ENCODE measurements around the gene MAFB. TPM values are rescaled to one million over a fixed set of nuclear protein-coding genes. Genes with fewer than 3 reads are reported as not detected.

The MAFB gene
- total and polyA plus RNA-seq, 7 donors, result 4.7 to 63.2 (median 11.0) TPM

GRCh38 chr20:40639676-40640355, 49.2 kb downstream of the MAFB start:
- Histone ChIP-seq H3K27me3 (ENCODE audit: insufficient read depth in 3 of 3, low read length in 2 of 3) (no peaks in the 10 kb centered on the region), H3K36me3 (ENCODE audit: insufficient read depth in 1 of 2, low read depth in 1 of 2) (no peaks in the 10 kb centered on the region), H3K4me1 (no peaks in the 10 kb centered on the region), H3K9me3 (no peaks in the 10 kb centered on the region), H3K4me3 (no peak overlapping the region), H3K27ac (no peak overlapping the region)
- DNase-seq (no peak), ATAC-seq (no peak)
- 76 to 88% (median 81%) methylated on average over 2 of the region's 2 CpGs for WGBS, 3 donors
- no peak for TF ChIP-seq CTCF (IDR thresholded peaks at IDR 0.05)
- intact Hi-C loops (cut with DNase I), result no loop called here

- no peak for TF ChIP-seq CTCF (IDR thresholded peaks at IDR 0.05)
- H3K27ac ChIP-seq, result no peak overlapping the region
- ATAC-seq (no peak), DNase-seq (no peak)
- no peak overlapping the region for H3K4me3 ChIP-seq
- intact Hi-C loops (cut with DNase I), result no loop called here
- H3K4me1 ChIP-seq, result no peaks in the 10 kb centered on the region
- H3K36me3 ChIP-seq (ENCODE audit: insufficient read depth in 1 of 2, low read depth in 1 of 2), result no peaks in the 10 kb centered on the region
- no peaks in the 10 kb centered on the region for H3K27me3 ChIP-seq (ENCODE audit: insufficient read depth in 3 of 3, low read length in 2 of 3)
- no peaks in the 10 kb centered on the region for H3K9me3 ChIP-seq
- 54 to 86% (median 74%) methylated on average over 1 of the region's 1 CpG for WGBS, 3 donors
Observed at GRCh38 chr20:40639132-40639531, 49.9 kb downstream of the MAFB start.

- Histone ChIP-seq H3K9me3 (no peaks in the 10 kb centered on the region), H3K36me3 (ENCODE audit: insufficient read depth in 1 of 2, low read depth in 1 of 2) (no peaks in the 10 kb centered on the region), H3K4me1 (no peaks in the 10 kb centered on the region), H3K4me3 (no peak overlapping the region), H3K27ac (no peak overlapping the region), H3K27me3 (ENCODE audit: insufficient read depth in 3 of 3, low read length in 2 of 3) (no peaks in the 10 kb centered on the region)
- 41 to 58% (median 47%) methylated on average over 2 of the region's 2 CpGs for WGBS, 3 donors
- DNase-seq (no peak), ATAC-seq (peak in 3 of 4 donors; percentile 45 to 66 (median 47))
- intact Hi-C loops (cut with DNase I), result no loop called here
- no peak for TF ChIP-seq CTCF (IDR thresholded peaks at IDR 0.05)
Observed at GRCh38 chr20:40638414-40638813, 50.6 kb downstream of the MAFB start.

GRCh38 chr20:40637176-40637575, 51.9 kb downstream of the MAFB start:
- Histone ChIP-seq H3K27me3 (ENCODE audit: insufficient read depth in 3 of 3, low read length in 2 of 3) (no peaks in the 10 kb centered on the region), H3K4me1 (no peaks in the 10 kb centered on the region), H3K27ac (no peak overlapping the region), H3K4me3 (no peak overlapping the region), H3K36me3 (ENCODE audit: insufficient read depth in 1 of 2, low read depth in 1 of 2) (no peaks in the 10 kb centered on the region), H3K9me3 (no peaks in the 10 kb centered on the region)
- ATAC-seq (no peak), DNase-seq (no peak)
- intact Hi-C loops (cut with DNase I), result no loop called here
- no peak for TF ChIP-seq CTCF (IDR thresholded peaks at IDR 0.05)
- WGBS, 3 donors, result 69 to 96% (median 93%) methylated on average over 3 of the region's 3 CpGs

- H3K4me3 ChIP-seq, result no peak overlapping the region
- intact Hi-C loops (cut with DNase I), result no loop called here
- no peaks in the 10 kb centered on the region for H3K27me3 ChIP-seq (ENCODE audit: insufficient read depth in 3 of 3, low read length in 2 of 3)
- ATAC-seq (peak in 3 of 4 donors; percentile 42 to 64 (median 59)), DNase-seq (no peak)
- no peaks in the 10 kb centered on the region for H3K9me3 ChIP-seq
- no peak for TF ChIP-seq CTCF (IDR thresholded peaks at IDR 0.05)
- no peak overlapping the region for H3K27ac ChIP-seq
- 75 to 94% (median 78%) methylated on average over 2 of the region's 2 CpGs for WGBS, 3 donors
- no peaks in the 10 kb centered on the region for H3K36me3 ChIP-seq (ENCODE audit: insufficient read depth in 1 of 2, low read depth in 1 of 2)
- no peaks in the 10 kb centered on the region for H3K4me1 ChIP-seq
Observed at GRCh38 chr20:40636486-40636885, 52.5 kb downstream of the MAFB start.
